Fibroblast of skin of abdomen (primary cell): ENCODE data around the gene TDRD9.

Source experiments
- DNase-seq: peaks from one replicate; pipeline ENCODE4 v3.0.0-alpha.2; 2013

The TDRD9 gene

GRCh38 chr14:104094056-104094708 is 165.9 kb downstream of the TDRD9 start:
- no peak for DNase-seq

- DNase-seq, result peak; percentile 5
Measured at GRCh38 chr14:104094709-104095425, 166.6 kb downstream of the TDRD9 start.

- no peak for DNase-seq
Measured at GRCh38 chr14:104095426-104096310, 167.4 kb downstream of the TDRD9 start.

- DNase-seq, result no peak
Measured at GRCh38 chr14:104096318-104096717, 168.1 kb downstream of the TDRD9 start.

GRCh38 chr14:104096751-104097700 is 168.8 kb downstream of the TDRD9 start:
- DNase-seq, result no peak

GRCh38 chr14:104098272-104099095 is 170.2 kb downstream of the TDRD9 start:
- DNase-seq, result no peak

- DNase-seq, result no peak
Measured at GRCh38 chr14:104099096-104100041, 171.1 kb downstream of the TDRD9 start.

GRCh38 chr14:104100171-104101085 is 172.2 kb downstream of the TDRD9 start:
- no peak for DNase-seq

GRCh38 chr14:104101086-104101621 is 172.9 kb downstream of the TDRD9 start:
- DNase-seq, result no peak

GRCh38 chr14:104101651-104102281 is 173.5 kb downstream of the TDRD9 start:
- no peak for DNase-seq
